ENCODE measurements around the gene RNASE11.

Gene RNASE11

DNA sequence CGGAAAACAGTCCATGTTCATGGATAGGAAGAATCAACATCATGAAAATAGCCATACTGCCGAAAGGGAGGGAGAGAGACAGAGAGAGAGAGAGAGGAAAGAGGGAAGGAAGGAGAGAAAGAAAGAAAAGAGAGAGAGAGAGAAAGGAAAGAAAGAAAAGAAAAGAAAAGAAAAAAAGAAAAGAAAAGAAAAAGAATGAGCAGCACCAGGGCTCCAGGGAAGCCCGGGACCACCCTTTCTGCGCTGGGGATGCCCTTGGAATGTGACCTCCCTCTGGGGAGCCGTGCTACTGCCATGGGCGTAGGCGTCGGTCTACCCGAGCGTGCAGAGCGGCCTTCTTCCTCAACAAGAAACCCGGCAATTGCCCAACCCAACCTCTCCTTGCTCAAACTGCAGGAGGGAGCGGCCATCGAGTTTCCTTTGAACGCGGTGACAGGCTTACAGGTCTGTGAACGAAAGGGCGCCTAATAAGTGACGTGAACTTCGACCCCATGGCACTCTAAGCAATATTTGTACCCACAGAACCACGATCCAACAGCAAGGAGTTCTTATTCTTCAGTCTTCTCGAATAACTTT is 36.8 kb upstream of the RNASE11 start:
- TF ChIP-seq CTCF (IDR thresholded peaks at IDR 0.05; ENCODE audit: borderline replicate concordance, extremely low read depth, low read length, poor library complexity, severe bottlenecking) (no peak), EZH2 (IDR thresholded peaks at IDR 0.05; ENCODE audit: borderline replicate concordance, low read depth, low read length, severe bottlenecking) (no peak)
- Histone ChIP-seq H3K4me1 (ENCODE audit: insufficient read depth, low read length) (no peaks in the 10 kb centered on the region), H3K4me3 (ENCODE audit: low read depth in 1 of 2, low read length in 2 of 2) (no peak overlapping the region), H3K27me3 (ENCODE audit: insufficient read depth, low read length, poor library complexity) (peaks cover 6% of the 10 kb centered on the region), H3K27ac (ENCODE audit: low read length) (no peak overlapping the region), H2AFZ (ENCODE audit: low read depth, low read length) (no peak overlapping the region), H3K9ac (ENCODE audit: low read depth, low read length) (no peak overlapping the region), H4K20me1 (ENCODE audit: insufficient read depth, low read length) (no peaks in the 10 kb centered on the region), H3K4me2 (ENCODE audit: insufficient read depth, low read length) (no peak overlapping the region), H3K9me3 (ENCODE audit: insufficient read depth, low read length, severe bottlenecking) (no peaks in the 10 kb centered on the region), H3K36me3 (ENCODE audit: insufficient read depth, low read length) (no peaks in the 10 kb centered on the region), H3K79me2 (ENCODE audit: insufficient read depth, low read length) (no peaks in the 10 kb centered on the region)
- DNase-seq (no peak), ATAC-seq (ENCODE audit: insufficient read depth, low read depth) (no peak)

DNA sequence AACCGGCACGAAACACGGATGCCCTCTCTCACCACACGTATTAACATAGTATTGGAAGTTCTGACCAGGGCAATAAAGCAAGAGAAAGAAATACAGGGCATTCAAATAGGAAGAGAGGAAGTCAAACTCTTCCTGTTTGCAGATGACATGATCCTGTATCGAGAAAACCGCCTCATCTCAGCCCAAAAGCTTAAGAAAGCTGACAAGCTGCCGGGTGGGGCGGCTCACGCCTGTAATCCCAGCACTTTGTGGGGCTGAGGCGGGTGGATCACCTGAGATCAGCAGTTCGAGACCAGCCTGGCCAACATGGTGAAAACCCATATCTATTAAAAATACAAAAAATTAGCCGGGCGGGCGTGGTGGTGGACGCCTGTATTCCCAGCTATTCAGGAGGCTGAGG is 36.0 kb upstream of the RNASE11 start:
- no peaks in the 10 kb centered on the region for H3K36me3 ChIP-seq (ENCODE audit: insufficient read depth, low read length)
- H2AFZ ChIP-seq (ENCODE audit: low read depth, low read length) = no peak overlapping the region
- no peak overlapping the region for H3K4me2 ChIP-seq (ENCODE audit: insufficient read depth, low read length)
- no peaks in the 10 kb centered on the region for H4K20me1 ChIP-seq (ENCODE audit: insufficient read depth, low read length)
- no peaks in the 10 kb centered on the region for H3K9me3 ChIP-seq (ENCODE audit: insufficient read depth, low read length, severe bottlenecking)
- H3K4me1 ChIP-seq (ENCODE audit: insufficient read depth, low read length) = no peaks in the 10 kb centered on the region
- ATAC-seq (ENCODE audit: insufficient read depth, low read depth) = no peak
- no peak for TF ChIP-seq EZH2 (IDR thresholded peaks at IDR 0.05; ENCODE audit: borderline replicate concordance, low read depth, low read length, severe bottlenecking)
- no peak for TF ChIP-seq CTCF (IDR thresholded peaks at IDR 0.05; ENCODE audit: borderline replicate concordance, extremely low read depth, low read length, poor library complexity, severe bottlenecking)
- DNase-seq = no peak
- H3K4me3 ChIP-seq (ENCODE audit: low read depth in 1 of 2, low read length in 2 of 2) = no peak overlapping the region
- H3K27ac ChIP-seq (ENCODE audit: low read length) = no peak overlapping the region
- H3K79me2 ChIP-seq (ENCODE audit: insufficient read depth, low read length) = no peaks in the 10 kb centered on the region
- no peak overlapping the region for H3K9ac ChIP-seq (ENCODE audit: low read depth, low read length)
- H3K27me3 ChIP-seq (ENCODE audit: insufficient read depth, low read length, poor library complexity) = peaks cover 6% of the 10 kb centered on the region

GRCh38 chr14:20622816-20623291 is 35.1 kb upstream of the RNASE11 start:
- Histone ChIP-seq H3K4me2 (ENCODE audit: insufficient read depth, low read length) (no peak overlapping the region), H3K9ac (ENCODE audit: low read depth, low read length) (no peak overlapping the region), H3K27ac (ENCODE audit: low read length) (no peak overlapping the region), H3K4me1 (ENCODE audit: insufficient read depth, low read length) (no peaks in the 10 kb centered on the region), H4K20me1 (ENCODE audit: insufficient read depth, low read length) (no peaks in the 10 kb centered on the region), H3K27me3 (ENCODE audit: insufficient read depth, low read length, poor library complexity) (no peaks in the 10 kb centered on the region), H2AFZ (ENCODE audit: low read depth, low read length) (no peak overlapping the region), H3K4me3 (ENCODE audit: low read depth in 1 of 2, low read length in 2 of 2) (no peak overlapping the region), H3K79me2 (ENCODE audit: insufficient read depth, low read length) (no peaks in the 10 kb centered on the region), H3K36me3 (ENCODE audit: insufficient read depth, low read length) (no peaks in the 10 kb centered on the region), H3K9me3 (ENCODE audit: insufficient read depth, low read length, severe bottlenecking) (no peaks in the 10 kb centered on the region)
- ATAC-seq (ENCODE audit: insufficient read depth, low read depth) = no peak
- no peak for DNase-seq
- TF ChIP-seq EZH2 (IDR thresholded peaks at IDR 0.05; ENCODE audit: borderline replicate concordance, low read depth, low read length, severe bottlenecking) (no peak), CTCF (IDR thresholded peaks at IDR 0.05; ENCODE audit: borderline replicate concordance, extremely low read depth, low read length, poor library complexity, severe bottlenecking) (no peak)
